Measurements from ENCODE around the gene THRAP3.

GRCh38 chr1:36207339-36207738 is 16.9 kb upstream of the THRAP3 start:
- no peak for TF ChIP-seq EZH2phosphoT487 (IDR thresholded peaks at IDR 0.05; ENCODE audit: borderline replicate concordance, low read length)
- no peak for TF ChIP-seq CTCF (conservative IDR thresholded peaks at IDR 0.05; ENCODE audit: low read depth, low read length)

All from PC-3 (cell line).